Activated CD4-positive, alpha-beta T cell treated with anti-CD3 and anti-CD28 coated beads, Interleukin-2, amount 10 ng/mL, durations not matched to agents 7 days and 5 days (primary cell): ENCODE results near the gene SLC25A18. TPM values are rescaled to one million over a fixed set of nuclear protein-coding genes. Genes with fewer than 3 reads are reported as not detected.
"Not testable (repeated sequence)": the region's sequence is repeated elsewhere in the genome, so short reads cannot be mapped to it uniquely, and the experiment has no call there.

Experiments
- CTCF ChIA-PET: fragments of 350-600 bp; sonication (Branson Sonifier 250); formaldehyde crosslinking; loops from one replicate; lab custom pipeline; 2021; ENCODE audit warnings: antibody characterized with exemption; lab: Charles Lee
- POLR2A ChIA-PET: fragments of 350-600 bp; sonication (Branson Sonifier 250); formaldehyde crosslinking; loops from one replicate; lab custom pipeline; 2021; ENCODE audit warnings: antibody characterized with exemption; lab: Charles Lee
- DNase-seq: peaks from one replicate; pipeline ENCODE4 v3.0.0-alpha.2; 2020
- H3K27ac Mint-ChIP-seq: one replicate; pipeline ENCODE4 v1.8.0; 2021; ENCODE audit warnings: mild to moderate bottlenecking, moderate library complexity, mixed read lengths
- H3K27me3 Mint-ChIP-seq: one replicate; pipeline ENCODE4 v1.8.0; 2021; ENCODE audit warnings: mixed read lengths
- H3K36me3 Mint-ChIP-seq: one replicate; pipeline ENCODE4 v1.8.0; 2021; ENCODE audit warnings: low read depth, mixed read lengths
- H3K4me1 Mint-ChIP-seq: one replicate; pipeline ENCODE4 v1.8.0; 2021; ENCODE audit warnings: mixed read lengths
- H3K4me3 Mint-ChIP-seq: one replicate; pipeline ENCODE4 v1.8.0; 2021; ENCODE audit warnings: mild to moderate bottlenecking, moderate library complexity, mixed read lengths
- H3K9me3 Mint-ChIP-seq: one replicate; pipeline ENCODE4 v1.8.0; 2021; ENCODE audit warnings: mixed read lengths
- total RNA-seq, 2 experiments: library from RNA; stranded (reverse); gene quantifications; one replicate each; pipeline ENCODE4 v1.2.3, GENCODE V29; 2021

Gene SLC25A18
- total RNA-seq, 2 experiments from 2014 or later, result not detected

GRCh38 chr22:17629641-17630040, 66.3 kb downstream of the SLC25A18 start:
- ChIA-PET POLR2A (no interaction called here), CTCF (no interaction called here)
- no peak for DNase-seq
- peaks cover 7% of the 10 kb centered on the region for H3K36me3 Mint-ChIP-seq
- H3K4me1 Mint-ChIP-seq, result peaks cover 22% of the 10 kb centered on the region
- no peak overlapping the region for H3K27ac Mint-ChIP-seq
- H3K9me3 Mint-ChIP-seq, result no peaks in the 10 kb centered on the region
- H3K27me3 Mint-ChIP-seq, result no peaks in the 10 kb centered on the region
- peak overlapping the region; percentile 94 for H3K4me3 Mint-ChIP-seq

- Mint-ChIP-seq H3K27ac (no peak overlapping the region), H3K27me3 (no peaks in the 10 kb centered on the region), H3K36me3 (peaks cover 3% of the 10 kb centered on the region), H3K9me3 (no peaks in the 10 kb centered on the region), H3K4me3 (no peak overlapping the region), H3K4me1 (peaks cover 12% of the 10 kb centered on the region)
- POLR2A ChIA-PET, result no interaction called here
- no peak for DNase-seq
- CTCF ChIA-PET, result no interaction called here
Observed at GRCh38 chr22:17631076-17631565, 67.8 kb downstream of the SLC25A18 start.

DNA sequence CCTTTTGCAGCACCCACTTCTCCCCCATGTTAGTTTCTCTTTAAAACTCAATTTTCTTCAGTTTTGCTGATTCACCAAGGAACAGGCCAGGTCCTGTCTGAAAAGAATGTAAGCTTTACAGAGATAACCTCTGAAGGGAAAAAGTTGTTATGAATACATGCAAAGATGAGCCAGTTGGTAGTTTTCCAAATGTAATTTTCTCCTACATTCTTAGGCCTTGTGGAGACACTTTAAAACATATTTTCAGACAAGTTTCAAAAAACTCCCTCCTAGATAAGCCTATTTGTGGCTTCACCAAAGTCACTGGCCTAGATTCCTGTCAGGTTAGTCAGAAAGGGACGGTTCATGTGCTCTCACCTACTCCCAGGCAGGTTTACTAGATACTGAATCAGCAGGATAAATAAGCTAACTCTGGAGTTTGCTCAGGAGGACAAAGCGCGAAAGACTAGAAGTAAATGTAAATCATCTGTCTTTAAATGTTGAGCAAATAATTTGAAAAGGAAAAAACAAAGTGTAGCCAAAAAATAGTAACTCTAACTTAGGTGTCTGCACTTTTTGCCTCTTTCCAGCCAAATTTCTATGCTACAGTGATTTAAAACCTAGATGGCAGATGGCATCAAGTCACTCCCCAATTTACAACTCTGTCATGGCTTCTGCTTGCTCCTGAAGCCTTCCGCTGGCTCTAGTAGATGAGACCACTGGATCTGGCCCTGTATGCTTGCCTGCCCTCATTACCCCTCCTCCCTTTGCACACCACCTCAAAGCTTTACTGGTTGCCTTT, 70.1 kb downstream of the SLC25A18 start:
- H3K9me3 Mint-ChIP-seq, result no peaks in the 10 kb centered on the region
- no peak overlapping the region for H3K4me3 Mint-ChIP-seq
- no peak overlapping the region for H3K27ac Mint-ChIP-seq
- no peaks in the 10 kb centered on the region for H3K36me3 Mint-ChIP-seq
- ChIA-PET CTCF (interaction anchor here (0.8 kb wide), 1 partner anchor 30 kb away, joined by 3 read pairs; no protein-coding TSS in a partner anchor), POLR2A (no interaction called here)
- no peak for DNase-seq
- peaks cover 18% of the 10 kb centered on the region for H3K4me1 Mint-ChIP-seq
- no peaks in the 10 kb centered on the region for H3K27me3 Mint-ChIP-seq

- no peak overlapping the region for H3K4me3 Mint-ChIP-seq
- no peak for DNase-seq
- no peaks in the 10 kb centered on the region for H3K36me3 Mint-ChIP-seq
- peaks cover 16% of the 10 kb centered on the region for H3K4me1 Mint-ChIP-seq
- ChIA-PET POLR2A (no interaction called here), CTCF (interaction anchor here (0.8 kb wide), 1 partner anchor 30 kb away, joined by 3 read pairs; no protein-coding TSS in a partner anchor)
- H3K27me3 Mint-ChIP-seq, result no peaks in the 10 kb centered on the region
- H3K9me3 Mint-ChIP-seq, result no peaks in the 10 kb centered on the region
- H3K27ac Mint-ChIP-seq, result no peak overlapping the region
Observed at GRCh38 chr22:17633998-17634323, 70.7 kb downstream of the SLC25A18 start.

DNA sequence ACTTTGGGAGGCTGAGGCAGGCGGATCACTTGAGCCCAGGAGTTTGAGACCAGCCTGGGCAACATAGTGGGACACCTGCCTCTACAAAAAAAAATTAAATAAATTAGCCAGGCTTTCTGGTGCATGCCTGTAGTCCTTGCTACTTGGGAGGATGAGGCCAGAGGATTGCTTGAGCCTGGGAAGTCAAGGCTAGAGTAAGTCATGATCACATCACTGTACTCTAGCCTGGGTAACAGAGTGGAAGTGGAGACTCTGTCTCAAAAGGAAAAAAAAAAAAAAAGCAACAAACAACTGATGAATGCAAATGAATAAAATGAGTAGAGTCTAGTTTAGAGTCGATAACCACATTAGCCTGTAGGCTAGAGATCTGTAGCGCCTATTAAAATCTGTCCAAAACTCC, 71.4 kb downstream of the SLC25A18 start:
- DNase-seq, result no peak
- CTCF ChIA-PET, result no interaction called here
- Mint-ChIP-seq H3K4me1 (peaks cover 15% of the 10 kb centered on the region), H3K27me3 (no peaks in the 10 kb centered on the region), H3K27ac (no peak overlapping the region), H3K9me3 (no peaks in the 10 kb centered on the region), H3K36me3 (no peaks in the 10 kb centered on the region), H3K4me3 (no peak overlapping the region)
- POLR2A ChIA-PET, result no interaction called here

GRCh38 chr22:17636850-17637249, 73.6 kb downstream of the SLC25A18 start:
- H3K9me3 Mint-ChIP-seq, POLR2A ChIA-PET, H3K36me3 Mint-ChIP-seq, H3K27ac Mint-ChIP-seq, DNase-seq, H3K27me3 Mint-ChIP-seq, H3K4me3 Mint-ChIP-seq: not testable (repeated sequence)
- peaks cover 27% of the 10 kb centered on the region for H3K4me1 Mint-ChIP-seq
- CTCF ChIA-PET, result interaction anchor here (0.6 to 1.1 kb wide), 2 partner anchors 97 to 473 kb away, joined by 4 read pairs; no protein-coding TSS in a partner anchor

DNA sequence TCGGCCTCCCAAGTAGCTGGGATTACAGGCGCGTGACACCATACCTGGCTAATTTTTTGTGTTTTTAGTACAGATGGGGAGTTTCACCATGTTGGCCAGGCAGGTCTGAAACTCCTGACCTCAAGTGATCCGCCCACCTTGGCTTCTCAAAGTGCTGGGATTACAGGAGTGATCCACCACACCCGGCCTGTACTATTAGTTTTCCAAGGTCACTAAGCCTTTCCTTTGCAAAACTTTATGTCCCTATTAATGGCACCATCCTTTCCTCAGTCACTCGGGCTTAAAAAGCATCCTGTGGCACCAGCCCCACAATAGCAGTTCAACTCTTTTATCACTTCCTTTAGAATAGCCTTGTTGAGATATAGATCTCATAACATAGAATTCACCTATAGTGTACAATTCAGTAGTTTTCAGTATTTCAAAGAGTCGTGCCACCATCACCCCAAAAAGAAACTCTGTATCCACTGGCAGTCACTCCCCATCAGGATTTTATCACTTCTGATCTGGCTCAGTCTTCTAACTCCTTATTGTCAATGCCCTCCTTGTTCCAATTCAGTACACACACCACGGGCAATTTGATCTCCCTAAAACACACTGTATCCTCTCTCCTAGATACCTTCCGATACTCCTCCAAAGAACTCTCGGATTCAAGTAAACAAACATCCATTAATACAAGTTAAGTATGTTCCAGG, 74.3 kb downstream of the SLC25A18 start:
- no peak for DNase-seq
- Mint-ChIP-seq H3K4me1 (peaks cover 31% of the 10 kb centered on the region), H3K4me3 (peak overlapping the region; percentile 88), H3K9me3 (no peaks in the 10 kb centered on the region), H3K36me3 (peaks cover 6% of the 10 kb centered on the region), H3K27me3 (no peaks in the 10 kb centered on the region), H3K27ac (peak overlapping the region; percentile 97)
- ChIA-PET CTCF (interaction anchor here (0.6 to 1.1 kb wide), 3 partner anchors 30 to 105 kb away, joined by 3 to 4 read pairs (median 4); no protein-coding TSS in a partner anchor), POLR2A (no interaction called here)

GRCh38 chr22:17638182-17638431, 74.8 kb downstream of the SLC25A18 start:
- H3K4me1 Mint-ChIP-seq, result peaks cover 35% of the 10 kb centered on the region
- POLR2A ChIA-PET, result no interaction called here
- no peaks in the 10 kb centered on the region for H3K27me3 Mint-ChIP-seq
- H3K9me3 Mint-ChIP-seq, result no peaks in the 10 kb centered on the region
- peak overlapping the region; percentile 88 for H3K4me3 Mint-ChIP-seq
- no peak for DNase-seq
- peaks cover 10% of the 10 kb centered on the region for H3K36me3 Mint-ChIP-seq
- CTCF ChIA-PET, result no interaction called here
- H3K27ac Mint-ChIP-seq, result peak overlapping the region; percentile 97

DNA sequence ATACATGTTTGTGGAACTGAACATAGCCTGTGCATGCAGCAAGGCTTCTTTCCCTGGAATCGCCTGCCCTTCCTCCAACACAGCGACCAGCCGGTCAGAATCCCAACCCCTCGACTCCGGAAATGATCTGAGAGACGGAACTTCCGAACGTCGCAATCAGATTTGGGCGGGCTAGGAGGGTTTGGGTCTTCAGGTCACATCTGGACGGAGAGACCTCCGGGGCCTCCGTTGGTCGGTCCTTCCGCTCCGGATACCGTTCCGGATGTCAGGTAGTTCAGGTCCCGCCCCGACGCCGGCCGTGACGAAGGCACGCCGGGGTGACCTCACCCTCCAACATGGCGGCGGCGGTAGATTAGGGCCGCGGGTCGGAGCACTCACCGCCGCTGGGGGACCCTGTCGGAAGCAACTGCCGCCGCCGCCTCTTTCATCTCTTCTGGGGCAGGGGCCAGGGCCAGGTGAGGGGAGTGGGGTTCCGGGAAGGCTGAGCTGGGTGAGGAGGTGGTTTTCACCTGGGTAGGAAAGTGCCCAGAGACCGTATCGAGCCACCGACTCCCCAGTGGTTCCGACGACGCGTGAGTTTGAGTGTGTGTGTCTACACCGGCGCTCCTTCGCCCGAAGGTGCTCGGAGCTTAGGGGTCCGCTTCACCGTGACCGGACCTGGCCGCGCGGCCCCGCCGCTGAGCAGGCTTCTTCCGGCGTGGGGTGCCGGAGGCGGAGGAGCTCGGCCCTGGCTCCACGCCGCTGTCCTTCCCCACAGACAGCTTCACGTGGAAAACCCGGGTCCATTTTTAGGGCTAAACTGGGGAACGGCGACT, 75.3 kb downstream of the SLC25A18 start, which contains the start of gene BCL2L13:
Gene BCL2L13, plus strand, starts transcription at position 326 of the 815 bp plus-strand sequence. CDS start 16,955 bp downstream, outside the sequence.
- DNase-seq, result peak; percentile 93
- ChIA-PET POLR2A (no interaction called here), CTCF (interaction anchor here (0.8 to 1.0 kb wide), 3 partner anchors 26 to 121 kb away, joined by 3 read pairs; no protein-coding TSS in a partner anchor)
- peak within 1 kb of the TSS; percentile 97 for H3K27ac Mint-ChIP-seq
- peaks cover 10% of the 10 kb centered on the region for H3K36me3 Mint-ChIP-seq
- H3K4me3 Mint-ChIP-seq, result peak within 1 kb of the TSS; percentile 88
- peaks cover 35% of the 10 kb centered on the region for H3K4me1 Mint-ChIP-seq
- no peaks in the 10 kb centered on the region for H3K9me3 Mint-ChIP-seq
- no peaks in the 10 kb centered on the region for H3K27me3 Mint-ChIP-seq

DNA sequence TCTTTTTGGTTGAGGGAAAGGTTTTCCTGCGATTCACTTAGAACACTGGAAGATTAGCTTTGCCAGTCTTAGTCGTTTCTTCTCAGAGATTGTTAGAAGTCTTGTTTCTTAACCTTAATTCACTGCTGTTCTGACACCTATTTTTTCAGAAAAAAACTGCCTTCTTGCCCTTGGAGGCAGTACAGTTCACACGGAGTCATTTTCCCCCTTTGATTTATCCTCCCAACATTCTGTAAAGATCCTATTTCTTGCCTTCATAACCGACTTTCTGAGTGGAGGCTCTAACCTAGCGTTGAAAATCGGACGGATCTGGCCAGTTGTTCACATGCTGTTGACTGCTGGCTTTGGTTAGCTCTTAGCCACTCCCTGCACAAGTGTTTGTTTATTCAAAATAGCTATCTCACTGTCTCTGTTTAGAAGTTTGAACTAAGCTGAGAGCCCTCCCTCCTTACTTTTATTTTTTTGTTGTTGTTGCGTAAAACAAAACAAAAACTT, 76.0 kb downstream of the SLC25A18 start:
- DNase-seq, result peak; percentile 49
- Mint-ChIP-seq H3K36me3 (peaks cover 10% of the 10 kb centered on the region), H3K4me3 (peak overlapping the region; percentile 88), H3K27ac (peak overlapping the region; percentile 97), H3K27me3 (no peaks in the 10 kb centered on the region), H3K4me1 (peaks cover 35% of the 10 kb centered on the region), H3K9me3 (no peaks in the 10 kb centered on the region)
- POLR2A ChIA-PET, result no interaction called here
- CTCF ChIA-PET, result interaction anchor here (0.6 to 1.0 kb wide), 5 partner anchors 25 to 541 kb away, joined by 3 to 4 read pairs (median 3); no protein-coding TSS in a partner anchor
